NK-92 (cell line): Measurements from ENCODE around the gene TSPAN18.

Source experiments
- DNase-seq: peaks from one replicate; lab custom pipeline; 2025; ENCODE audit not compliant: unreplicated experiment; lab: John Stamatoyannopoulos, UW

TSPAN18 gene

GRCh38 chr11:44758983-44759382 is 32.2 kb downstream of the TSPAN18 start:
- no peak for DNase-seq

- DNase-seq = no peak
Observed at GRCh38 chr11:44759743-44760476, 33.1 kb downstream of the TSPAN18 start.

GRCh38 chr11:44760477-44760872 is 33.7 kb downstream of the TSPAN18 start:
- no peak for DNase-seq

DNA sequence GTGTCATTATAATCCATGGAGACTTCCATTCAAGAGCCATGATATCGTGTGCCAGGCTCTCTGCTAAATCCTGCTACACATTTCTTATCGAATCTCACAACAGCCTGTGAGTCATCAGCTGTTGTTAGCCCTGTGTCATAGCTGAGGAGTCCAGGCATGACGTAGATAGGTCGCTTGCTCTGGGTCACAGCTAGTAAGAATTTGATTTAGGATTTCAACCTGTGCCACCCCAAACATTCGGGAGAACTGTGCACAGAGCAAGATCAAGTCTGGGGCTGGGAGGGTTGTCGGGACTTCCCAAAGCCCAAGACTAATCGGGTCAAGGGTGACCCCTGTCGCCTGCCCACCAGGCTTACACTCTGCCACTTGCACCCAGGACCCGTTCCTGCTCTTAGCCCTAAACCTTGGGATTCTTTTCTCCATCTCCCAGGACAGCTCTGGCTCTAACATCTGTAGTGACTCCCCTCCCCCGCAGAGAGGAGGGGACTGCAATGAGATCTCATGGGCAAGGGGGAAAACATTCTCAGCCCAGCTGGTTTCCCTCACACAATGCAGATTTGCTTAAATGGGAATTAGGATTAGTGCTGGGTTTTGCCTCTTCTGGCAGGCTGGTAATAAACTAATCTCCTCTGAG is 34.3 kb downstream of the TSPAN18 start:
- no peak for DNase-seq

DNA sequence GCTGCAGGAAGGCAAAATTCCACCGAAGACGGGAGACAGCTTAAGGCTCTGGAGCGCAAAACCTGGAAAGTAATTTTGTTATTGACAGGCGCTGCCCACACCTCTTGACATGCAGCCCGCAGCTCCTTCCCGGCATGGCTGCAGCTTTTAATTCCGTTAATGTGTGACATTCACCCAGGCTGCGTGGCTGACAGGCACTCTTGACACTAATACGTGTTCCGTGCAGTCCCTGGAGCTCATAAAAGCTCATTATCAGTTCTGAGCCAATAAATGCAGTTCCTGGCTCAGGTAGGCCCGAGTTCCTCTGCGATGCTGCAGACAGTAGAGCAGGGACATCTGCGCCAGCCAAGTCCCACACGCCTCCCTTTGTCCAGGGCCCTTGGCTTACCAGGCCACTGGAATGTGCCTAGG is 34.8 kb downstream of the TSPAN18 start:
- DNase-seq = no peak

DNA sequence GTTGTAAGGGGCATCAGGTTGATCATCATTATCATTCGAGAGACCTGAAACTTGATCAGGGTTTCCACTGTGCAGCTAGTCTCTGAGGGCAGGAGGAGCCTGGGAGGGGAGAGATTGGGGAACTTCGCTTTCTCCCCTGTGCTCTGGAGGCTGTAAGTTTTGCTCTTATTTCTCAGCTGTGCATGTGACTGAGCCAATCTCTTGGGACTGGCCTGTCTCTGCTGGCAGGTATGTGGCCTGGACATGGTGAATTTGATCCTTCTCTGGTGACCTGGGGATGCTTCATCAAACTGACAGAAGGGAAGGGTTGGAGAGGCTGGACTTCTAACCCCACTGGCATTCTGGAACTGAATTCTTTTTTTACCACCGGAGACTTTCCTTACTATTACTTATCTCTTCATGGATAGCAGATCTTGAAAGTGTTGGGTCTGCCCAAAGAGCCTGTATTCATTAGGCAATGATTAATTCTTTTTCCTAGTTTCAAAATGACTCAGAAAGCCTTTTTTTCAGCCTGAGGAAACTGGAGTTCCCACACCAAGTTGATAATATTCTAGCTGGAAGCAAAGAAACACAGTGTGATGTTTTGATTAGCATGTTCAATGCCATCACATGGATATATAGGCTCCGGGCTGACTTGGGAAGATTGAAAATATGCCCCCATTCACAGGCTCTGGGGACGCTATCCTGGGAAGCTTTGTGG is 36.5 kb downstream of the TSPAN18 start:
- no peak for DNase-seq

- no peak for DNase-seq
Observed at GRCh38 chr11:44764583-44764982, 37.8 kb downstream of the TSPAN18 start.

DNA sequence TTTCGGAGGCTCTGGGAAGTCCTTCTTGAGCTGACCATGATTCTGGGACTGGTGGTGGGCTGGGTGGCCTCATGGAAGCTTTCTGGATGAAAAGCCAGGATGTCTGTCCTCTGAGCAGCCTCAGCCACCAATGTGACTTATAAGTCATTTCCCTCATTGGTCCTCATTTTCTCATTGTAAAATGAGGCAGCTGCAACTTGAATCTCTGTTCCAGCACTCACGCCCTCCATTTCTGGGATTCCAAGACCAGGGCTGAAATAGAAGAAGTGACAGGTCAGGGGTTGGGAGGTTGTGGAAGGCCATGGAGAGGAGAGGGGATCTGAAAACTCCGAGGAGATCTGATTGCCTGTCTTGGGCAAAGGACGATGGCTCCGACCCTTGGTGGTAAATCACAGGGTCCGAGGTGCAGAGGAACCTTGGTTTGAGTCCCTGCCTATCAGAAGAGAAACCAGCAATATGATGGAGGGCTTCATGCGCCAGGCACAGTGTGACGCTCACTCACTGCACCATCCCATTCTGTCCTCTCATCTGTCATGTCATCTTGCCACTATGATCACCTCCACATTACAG is 38.3 kb downstream of the TSPAN18 start:
- no peak for DNase-seq

DNA sequence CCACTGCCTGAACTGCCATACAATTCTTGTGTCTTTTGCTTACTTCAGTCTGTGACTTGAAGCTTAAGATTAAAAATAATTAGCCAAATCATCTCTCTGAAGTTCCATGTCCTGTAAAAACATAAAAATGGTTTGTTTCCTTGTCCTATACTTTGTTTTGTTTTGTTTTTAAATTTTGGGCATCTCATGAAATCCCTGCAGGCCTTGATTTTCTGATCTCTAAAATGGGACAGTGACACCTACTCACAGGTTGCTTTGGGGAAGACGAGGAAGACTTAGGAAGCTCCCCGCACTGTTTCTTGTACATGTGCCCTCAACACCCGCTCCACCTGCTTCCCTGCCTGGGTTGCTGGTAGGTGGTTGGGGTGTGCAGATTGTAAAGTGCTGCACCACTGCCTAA is 38.9 kb downstream of the TSPAN18 start:
- no peak for DNase-seq

DNA sequence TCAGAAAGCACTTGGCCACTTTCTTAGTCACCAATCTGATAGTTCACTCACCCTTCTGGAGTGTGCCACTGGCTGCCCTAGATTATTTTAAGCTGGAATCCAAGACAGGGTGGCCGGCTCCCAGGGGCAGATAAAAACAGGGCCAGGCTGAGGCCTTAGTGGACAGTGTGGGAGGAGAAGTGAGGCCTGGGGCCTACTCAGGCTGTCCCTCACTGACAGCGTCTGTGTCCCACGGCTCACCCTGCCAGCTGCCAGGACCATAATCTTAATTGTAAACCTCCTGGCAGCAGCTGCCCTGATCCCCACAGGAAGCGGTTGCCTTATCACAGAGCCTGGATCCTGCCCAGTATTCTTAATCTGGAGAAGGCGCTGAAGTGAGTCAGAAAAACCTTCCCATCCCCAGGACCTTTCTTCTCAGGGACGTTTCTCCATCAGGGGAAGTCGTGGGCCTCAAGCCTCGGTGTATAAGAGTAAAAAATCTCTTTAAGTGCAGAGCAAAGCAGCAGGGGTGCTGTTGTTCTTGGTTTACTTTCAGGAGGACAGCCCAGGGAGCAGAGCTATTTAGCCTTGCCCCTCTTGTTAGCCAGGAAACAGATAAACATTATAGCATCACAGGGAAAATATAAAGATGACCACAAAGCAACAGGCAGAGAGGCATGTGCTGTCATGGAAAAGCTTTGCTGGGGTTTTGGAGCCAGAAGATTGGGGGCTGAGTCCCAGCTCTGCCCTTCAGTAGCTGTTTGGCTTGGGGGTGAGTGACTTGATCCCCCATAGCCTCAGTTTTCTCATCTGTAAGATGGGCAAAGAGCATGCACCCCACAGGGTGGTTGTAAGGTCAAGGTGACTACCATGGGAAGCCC is 39.6 kb downstream of the TSPAN18 start:
- no peak for DNase-seq

DNA sequence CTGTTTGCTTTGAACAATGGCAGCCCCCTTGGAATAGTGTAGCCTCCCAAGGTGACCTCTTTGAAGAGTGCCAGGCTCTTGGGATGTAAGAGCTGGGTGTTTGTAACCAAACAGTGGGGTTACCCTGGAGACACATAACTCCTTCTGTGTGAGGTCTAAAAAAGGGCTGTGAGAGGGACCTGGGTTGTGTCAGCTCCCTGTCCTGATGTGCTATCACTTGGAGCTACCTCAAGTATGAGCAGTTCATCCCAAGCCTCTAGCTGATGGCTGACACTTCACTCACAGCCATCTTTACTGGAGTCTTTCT is 40.2 kb downstream of the TSPAN18 start:
- DNase-seq = no peak

- DNase-seq = no peak
Observed at GRCh38 chr11:44767421-44767820, 40.7 kb downstream of the TSPAN18 start.

DNA sequence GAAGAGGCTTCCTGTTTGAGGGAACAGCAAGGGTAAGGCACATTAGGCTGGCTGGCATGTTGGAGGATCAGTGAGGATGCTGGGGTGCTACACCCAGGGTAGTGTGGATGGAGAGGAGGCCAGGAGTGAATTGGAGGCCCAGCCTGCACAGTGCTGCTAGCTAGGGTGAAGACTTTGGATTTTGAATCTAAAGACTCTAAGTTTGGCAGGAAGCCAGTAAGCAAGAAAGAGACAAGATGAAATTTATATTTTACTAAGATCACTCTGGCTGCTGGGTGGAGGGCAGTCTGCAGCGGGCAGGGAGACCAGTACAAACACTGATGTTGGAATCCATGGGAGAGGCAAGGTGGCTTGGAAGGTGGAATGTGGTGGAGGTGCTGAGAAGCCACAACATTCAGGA is 43.6 kb downstream of the TSPAN18 start:
- no peak for DNase-seq

GRCh38 chr11:44771252-44771734 is 44.5 kb downstream of the TSPAN18 start:
- no peak for DNase-seq

DNA sequence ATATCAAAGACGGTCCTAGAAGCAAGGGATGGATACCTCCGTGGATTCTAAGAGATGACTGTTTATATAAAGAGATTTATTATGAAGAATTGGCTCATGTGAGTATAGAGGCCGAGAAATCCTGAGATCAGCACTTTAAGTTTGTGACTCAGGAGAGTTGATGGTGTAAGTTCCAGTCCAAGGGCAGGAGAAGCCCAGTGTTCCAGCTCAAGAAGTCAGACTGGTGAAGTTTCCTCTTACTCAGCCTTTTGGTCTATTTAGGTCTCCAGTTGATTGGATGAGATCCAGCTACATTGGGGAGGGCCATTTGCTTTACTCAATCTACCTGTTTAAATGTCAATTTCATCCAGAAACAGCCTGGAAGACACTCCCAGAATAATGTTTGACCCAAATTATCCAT is 45.1 kb downstream of the TSPAN18 start:
- no peak for DNase-seq

GRCh38 chr11:44773351-44773965 is 46.7 kb downstream of the TSPAN18 start:
- no peak for DNase-seq

DNA sequence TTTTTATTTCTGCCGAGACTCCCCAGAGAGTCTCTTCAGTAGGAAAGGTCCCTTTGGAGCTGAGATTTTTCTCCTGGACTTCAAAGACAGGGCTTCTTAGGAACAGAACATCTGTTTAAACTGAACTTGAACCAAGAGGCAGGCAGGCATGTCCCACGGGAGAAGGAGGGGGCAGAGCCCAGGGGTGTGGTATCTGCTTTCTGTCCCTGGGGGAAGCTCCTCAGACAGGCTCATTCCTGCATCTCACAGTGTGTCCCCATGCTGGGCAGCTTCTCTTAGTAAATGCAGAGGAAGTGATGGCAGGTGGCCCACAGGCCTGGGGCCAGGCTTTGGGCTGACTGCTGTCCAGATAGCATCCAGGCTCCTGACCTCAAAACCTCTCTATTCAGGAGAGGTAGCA is 47.3 kb downstream of the TSPAN18 start:
- no peak for DNase-seq

DNA sequence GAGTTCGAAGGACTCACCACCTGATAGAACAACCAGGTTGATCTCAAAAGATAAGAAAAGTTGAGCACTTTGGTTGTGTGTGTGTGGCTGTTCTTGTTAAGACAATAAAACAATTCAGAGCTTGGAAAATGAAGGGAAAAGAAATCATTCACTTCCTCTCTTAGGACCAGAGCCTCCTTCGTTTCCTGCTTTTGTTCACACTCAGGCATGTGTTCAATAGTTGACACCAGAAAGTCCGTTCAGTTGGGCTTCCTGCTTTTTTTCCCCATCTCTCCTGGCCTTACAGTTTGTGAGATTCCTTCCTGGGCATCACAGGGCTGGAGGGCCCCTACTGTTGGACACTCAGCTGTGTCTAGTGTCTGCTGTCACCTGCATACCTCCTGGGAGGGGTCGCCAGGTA is 48.0 kb downstream of the TSPAN18 start:
- no peak for DNase-seq

GRCh38 chr11:44775366-44775984 is 48.7 kb downstream of the TSPAN18 start:
- no peak for DNase-seq

DNA sequence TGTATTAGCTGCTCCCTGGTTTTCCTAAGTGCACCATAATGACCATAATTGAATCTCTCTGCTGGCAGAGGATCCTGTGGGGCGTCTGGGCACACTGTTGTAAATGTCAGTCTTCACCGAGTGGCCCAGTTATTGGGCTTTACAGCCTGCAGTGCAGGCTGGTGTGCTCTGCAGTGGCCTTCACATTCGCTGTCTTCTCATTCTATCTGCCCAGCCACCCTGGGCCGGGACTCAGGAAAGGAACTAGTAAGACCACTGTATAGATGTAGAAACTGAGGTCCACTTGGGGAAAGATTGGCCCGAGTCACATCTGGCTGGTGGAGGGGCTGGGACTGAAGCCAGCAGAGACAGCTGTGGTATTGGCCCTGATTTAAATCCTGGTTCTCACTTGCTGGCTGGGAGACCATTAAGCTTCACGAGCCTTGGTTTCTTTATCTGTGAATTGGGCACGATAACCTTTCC is 49.3 kb downstream of the TSPAN18 start:
- DNase-seq = no peak
